Peyer's patch (tissue), 4 donors: ENCODE measurements around the gene ITGB3.

Experiments used
- POLR2A ChIP-seq, 2 donors: fragments of 450-650 bp; IDR thresholded peaks; one replicate each; pipeline ENCODE4 v1.5.1; 2017; ENCODE audit warnings: antibody characterized with exemption in 2 of 2, mild to moderate bottlenecking in 2 of 2, moderate library complexity in 2 of 2
- TF ChIP-seq, protein P1 (sequence below), 6 experiments: fragments of 450-650 bp in 4 of 6; fragments of 200-600 bp in 2 of 6; sonication (generic) in 1 of 6; IDR thresholded peaks; one replicate each; pipeline ENCODE4 v1.5.1; 2017 to 2019; ENCODE audit warnings: antibody characterized with exemption in 6 of 6, mild to moderate bottlenecking in 3 of 6, moderate library complexity in 1 of 6

DNA sequence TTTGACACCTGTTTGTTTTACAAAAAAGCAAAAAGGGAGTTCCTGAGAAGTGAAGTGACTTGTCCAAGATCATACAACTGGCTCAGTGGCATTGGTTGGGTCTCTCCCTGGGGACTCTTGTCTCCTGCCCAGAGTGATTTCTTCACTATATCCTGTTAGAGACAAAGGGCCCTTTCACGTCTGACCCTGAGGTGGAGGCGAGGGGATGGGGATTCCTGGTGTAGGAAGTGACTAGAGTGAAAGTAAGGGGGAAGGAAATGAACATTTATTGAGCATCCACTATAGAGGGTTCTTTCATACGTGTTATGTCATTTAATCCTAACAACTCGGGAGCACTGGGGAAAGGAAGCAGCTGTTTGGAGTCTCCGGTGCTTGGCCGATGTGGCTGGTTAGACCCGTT, 9.0 kb downstream of the ITGB3 start:
- TF ChIP-seq, protein P1, sequence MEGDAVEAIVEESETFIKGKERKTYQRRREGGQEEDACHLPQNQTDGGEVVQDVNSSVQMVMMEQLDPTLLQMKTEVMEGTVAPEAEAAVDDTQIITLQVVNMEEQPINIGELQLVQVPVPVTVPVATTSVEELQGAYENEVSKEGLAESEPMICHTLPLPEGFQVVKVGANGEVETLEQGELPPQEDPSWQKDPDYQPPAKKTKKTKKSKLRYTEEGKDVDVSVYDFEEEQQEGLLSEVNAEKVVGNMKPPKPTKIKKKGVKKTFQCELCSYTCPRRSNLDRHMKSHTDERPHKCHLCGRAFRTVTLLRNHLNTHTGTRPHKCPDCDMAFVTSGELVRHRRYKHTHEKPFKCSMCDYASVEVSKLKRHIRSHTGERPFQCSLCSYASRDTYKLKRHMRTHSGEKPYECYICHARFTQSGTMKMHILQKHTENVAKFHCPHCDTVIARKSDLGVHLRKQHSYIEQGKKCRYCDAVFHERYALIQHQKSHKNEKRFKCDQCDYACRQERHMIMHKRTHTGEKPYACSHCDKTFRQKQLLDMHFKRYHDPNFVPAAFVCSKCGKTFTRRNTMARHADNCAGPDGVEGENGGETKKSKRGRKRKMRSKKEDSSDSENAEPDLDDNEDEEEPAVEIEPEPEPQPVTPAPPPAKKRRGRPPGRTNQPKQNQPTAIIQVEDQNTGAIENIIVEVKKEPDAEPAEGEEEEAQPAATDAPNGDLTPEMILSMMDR (IDR thresholded peaks at IDR 0.05), result no peak
- no peak for TF ChIP-seq POLR2A (IDR thresholded peaks at IDR 0.05)
